H9 (cell line): ENCODE measurements around the gene BAG3. TPM values are rescaled to one million over a fixed set of nuclear protein-coding genes. Genes with fewer than 3 reads are reported as not detected.
"Not testable (repeated sequence)": the region's sequence is repeated elsewhere in the genome, so short reads cannot be mapped to it uniquely, and the experiment has no call there.

Source experiments
- DNase-seq: peaks from one replicate; pipeline ENCODE4 v3.0.0-alpha.2; 2017
- H2AFZ ChIP-seq: one replicate; pipeline ENCODE4 v1.6.1; 2013; ENCODE audit warnings: mild to moderate bottlenecking, low read length, control low read depth, moderate library complexity
- H2AK5ac ChIP-seq: 2 replicates; pipeline ENCODE4 v1.6.1; 2013; ENCODE audit warnings: low read length, control low read depth, mixed read lengths; ENCODE audit not compliant: insufficient read length
- H2BK120ac ChIP-seq: one replicate; pipeline ENCODE4 v1.6.1; 2013; ENCODE audit warnings: low read depth, mild to moderate bottlenecking, low read length, control low read depth, inconsistent platforms; ENCODE audit not compliant: poor library complexity, severe bottlenecking
- H2BK12ac ChIP-seq: 2 replicates; pipeline ENCODE4 v1.6.1; 2013; ENCODE audit warnings: low read length, control low read depth, mixed read lengths, low read depth; ENCODE audit not compliant: insufficient read length
- H2BK15ac ChIP-seq: 2 replicates; pipeline ENCODE4 v1.6.1; 2013; ENCODE audit warnings: low read depth, low read length, control low read depth
- H2BK20ac ChIP-seq: one replicate; pipeline ENCODE4 v1.6.1; 2013; ENCODE audit warnings: low read depth, mild to moderate bottlenecking, low read length, control low read depth, inconsistent platforms; ENCODE audit not compliant: poor library complexity, severe bottlenecking
- H2BK5ac ChIP-seq: 2 replicates; pipeline ENCODE4 v1.6.1; 2013; ENCODE audit warnings: low read length, control low read depth, mixed read lengths; ENCODE audit not compliant: insufficient read length
- H3K14ac ChIP-seq: 2 replicates; pipeline ENCODE4 v1.6.1; 2013; ENCODE audit warnings: low read length, control low read depth; ENCODE audit not compliant: insufficient read depth
- H3K18ac ChIP-seq: 2 replicates; pipeline ENCODE4 v1.6.1; 2013; ENCODE audit warnings: low read depth, mild to moderate bottlenecking, mixed read lengths, low read length, control low read depth; ENCODE audit not compliant: insufficient read length
- H3K23ac ChIP-seq: 2 replicates; pipeline ENCODE4 v1.6.1; 2013; ENCODE audit warnings: low read length, control low read depth, mixed read lengths, low read depth; ENCODE audit not compliant: insufficient read length
- H3K23me2 ChIP-seq: 2 replicates; pipeline ENCODE4 v1.6.1; 2013; ENCODE audit warnings: low read depth, mild to moderate bottlenecking, mixed read lengths, low read length, control low read depth; ENCODE audit not compliant: insufficient read length, poor library complexity, severe bottlenecking
- H3K27ac ChIP-seq: 2 replicates; pipeline ENCODE4 v1.5.1; 2013; ENCODE audit warnings: low read length, control low read depth, mixed read lengths, low read depth; ENCODE audit not compliant: insufficient read length
- H3K27me3 ChIP-seq: 2 replicates; pipeline ENCODE4 v1.6.1; 2013; ENCODE audit warnings: low read length, control low read depth, inconsistent platforms; ENCODE audit not compliant: insufficient read depth
- H3K4ac ChIP-seq: 2 replicates; pipeline ENCODE4 v1.6.1; 2013; ENCODE audit warnings: low read depth, mild to moderate bottlenecking, control low read depth, inconsistent platforms, low read length, moderate library complexity
- H3K4me1 ChIP-seq: 2 replicates; pipeline ENCODE4 v1.6.1; 2013; ENCODE audit warnings: low read length, control low read depth, inconsistent platforms; ENCODE audit not compliant: insufficient read depth
- H3K4me2 ChIP-seq: 2 replicates; pipeline ENCODE4 v1.6.1; 2013; ENCODE audit warnings: low read length, control low read depth, mixed read lengths; ENCODE audit not compliant: insufficient read length, insufficient read depth
- H3K56ac ChIP-seq: 2 replicates; pipeline ENCODE4 v1.6.1; 2013; ENCODE audit warnings: low read depth, mild to moderate bottlenecking, mixed read lengths, low read length, control low read depth; ENCODE audit not compliant: insufficient read length
- H3K79me1 ChIP-seq: 2 replicates; pipeline ENCODE4 v1.6.1; 2013; ENCODE audit warnings: low read depth, mild to moderate bottlenecking, moderate library complexity, low read length, control low read depth, inconsistent platforms; ENCODE audit not compliant: insufficient read depth, poor library complexity, severe bottlenecking
- H3K79me2 ChIP-seq: 2 replicates; pipeline ENCODE4 v1.6.1; 2013; ENCODE audit warnings: low read length, control low read depth, inconsistent platforms; ENCODE audit not compliant: insufficient read depth
- H3K9ac ChIP-seq: 2 replicates; pipeline ENCODE4 v1.6.1; 2013; ENCODE audit warnings: low read length, control low read depth, mixed read lengths; ENCODE audit not compliant: insufficient read length; ENCODE audit errors: extremely low read depth
- H3K9me3 ChIP-seq: one replicate; pipeline ENCODE4 v1.6.1; 2013; ENCODE audit warnings: low read depth, low read length, inconsistent platforms; ENCODE audit not compliant: control insufficient read depth
- H3T11ph ChIP-seq: one replicate; pipeline ENCODE4 v1.6.1; 2013; ENCODE audit warnings: mild to moderate bottlenecking, low read length, control low read depth, inconsistent platforms
- H4K20me1 ChIP-seq: one replicate; pipeline ENCODE4 v1.6.1; 2013; ENCODE audit not compliant: control insufficient read depth, insufficient read length, insufficient read depth
- H4K5ac ChIP-seq: 2 replicates; pipeline ENCODE4 v1.6.1; 2013; ENCODE audit warnings: low read depth, mild to moderate bottlenecking, mixed read lengths, low read length, control low read depth; ENCODE audit not compliant: insufficient read length
- H4K8ac ChIP-seq: replicated peaks from 2 replicates; pipeline ENCODE4 v1.6.1; 2013; ENCODE audit warnings: low read length, control low read depth, mixed read lengths, low read depth; ENCODE audit not compliant: insufficient read length
- H4K91ac ChIP-seq: 2 replicates; pipeline ENCODE4 v1.6.1; 2013; ENCODE audit warnings: low read depth, mild to moderate bottlenecking, moderate library complexity, mixed read lengths, low read length, control low read depth; ENCODE audit not compliant: insufficient read length
- H3K27ac Mint-ChIP-seq, 3 experiments: 2 replicates in 2 of 3; 3 replicates in 1 of 3; pipeline ENCODE4 v1.8.0; 2020 to 2021; ENCODE audit warnings: mixed read lengths in 3 of 3, mild to moderate bottlenecking in 1 of 3, moderate library complexity in 1 of 3
- H3K27me3 Mint-ChIP-seq: 2 replicates; pipeline ENCODE4 v1.8.0; 2021; ENCODE audit warnings: low read depth, mild to moderate bottlenecking, moderate library complexity, mixed read lengths
- H3K36me3 Mint-ChIP-seq, 3 experiments: 2 replicates in 2 of 3; 3 replicates in 1 of 3; pipeline ENCODE4 v1.8.0; 2020 to 2021; ENCODE audit warnings: low read depth in 3 of 3, mixed read lengths in 3 of 3; ENCODE audit not compliant: insufficient read depth in 1 of 3
- H3K4me1 Mint-ChIP-seq, 2 experiments: 2 replicates each; pipeline ENCODE4 v1.8.0; 2020; ENCODE audit warnings: mixed read lengths in 2 of 2
- H3K4me3 Mint-ChIP-seq, 2 experiments: 2 replicates in 1 of 2; 3 replicates in 1 of 2; pipeline ENCODE4 v1.8.0; 2020 to 2021; ENCODE audit warnings: mild to moderate bottlenecking in 2 of 2, mixed read lengths in 2 of 2, moderate library complexity in 1 of 2
- H3K9me3 Mint-ChIP-seq, 2 experiments: 2 replicates in 1 of 2; 3 replicates in 1 of 2; pipeline ENCODE4 v1.8.0; 2020; ENCODE audit warnings: mild to moderate bottlenecking in 2 of 2, mixed read lengths in 2 of 2, moderate library complexity in 1 of 2
- CTCF ChIP-seq: fragments of 200-600 bp; sonication (generic); conservative IDR thresholded peaks from 3 replicates; pipeline ENCODE4 v1.8.0; 2021; ENCODE audit warnings: antibody characterized with exemption, mild to moderate bottlenecking
- WGBS: extraction: QIAGEN DNeasy Blood & Tissue Kit; methylation state at CpG from one replicate; pipeline ENCODE4 v1.1.7; 2013; ENCODE audit warnings: missing lambda C conversion rate, low lambda C conversion rate, mixed read lengths; ENCODE audit not compliant: insufficient read length; ENCODE audit errors: extremely low coverage; 5-methylcytosine and 5-hydroxymethylcytosine counted together
- total RNA-seq: library from RNA; stranded (reverse); gene quantifications from 2 replicates; pipeline ENCODE4 v1.2.1, GENCODE V29; 2021

Gene BAG3
- total RNA-seq, 1 experiment from 2014 or later: 11.4 TPM

- Histone ChIP-seq H3K4me1 (no peaks in the 10 kb centered on the region), H2BK15ac (no peak overlapping the region), H2AK5ac (no peak overlapping the region), H4K20me1 (no peaks in the 10 kb centered on the region), H3K79me1 (no peaks in the 10 kb centered on the region), H3K9ac (no peak overlapping the region), H3K9me3 (no peaks in the 10 kb centered on the region), H3K79me2 (no peaks in the 10 kb centered on the region), H3T11ph (no peak overlapping the region), H3K27ac (no peak overlapping the region), H4K91ac (no peak overlapping the region), H3K27me3 (no peaks in the 10 kb centered on the region), H2AFZ (no peak overlapping the region), H3K23ac (no peak overlapping the region), H3K4me2 (no peak overlapping the region), H3K23me2 (no peaks in the 10 kb centered on the region), H2BK5ac (no peak overlapping the region), H3K4ac (no peak overlapping the region), H2BK120ac (no peak overlapping the region), H4K5ac (no peak overlapping the region), H3K14ac (no peak overlapping the region), H3K56ac (no peak overlapping the region), H4K8ac (no peak overlapping the region), H3K18ac (no peak overlapping the region), H2BK12ac (no peak overlapping the region), H2BK20ac (no peak overlapping the region)
- H3K27ac Mint-ChIP-seq: no peak overlapping the region
- no peak overlapping the region for H3K4me3 Mint-ChIP-seq
- no peak for TF ChIP-seq CTCF
- DNase-seq: no peak
- no peaks in the 10 kb centered on the region for H3K27me3 Mint-ChIP-seq
- H3K9me3 Mint-ChIP-seq: no peaks in the 10 kb centered on the region
- H3K36me3 Mint-ChIP-seq: no peaks in the 10 kb centered on the region
- no CpG with 5 or more reads among the region's 2 CpGs for WGBS
- H3K4me1 Mint-ChIP-seq: peaks cover 5 to 13% of the 10 kb centered on the region in 2 experiments; a peak in 2 of 4 replicates
These were observed 32.0 kb upstream of the BAG3 start for GRCh38 chr10:119619215-119619614.

- H2AK5ac ChIP-seq, H3K27me3 ChIP-seq, H2AFZ ChIP-seq, H3K4me1 ChIP-seq, H3K36me3 Mint-ChIP-seq, DNase-seq, H4K5ac ChIP-seq, H3K23ac ChIP-seq, H3K4me2 ChIP-seq, H3K4me3 Mint-ChIP-seq, H4K91ac ChIP-seq, H3K27ac ChIP-seq, H2BK120ac ChIP-seq, H3K9ac ChIP-seq, H3K14ac ChIP-seq, H3T11ph ChIP-seq, H3K23me2 ChIP-seq, H2BK20ac ChIP-seq, H3K27me3 Mint-ChIP-seq, H2BK12ac ChIP-seq, H2BK15ac ChIP-seq, H2BK5ac ChIP-seq, H4K8ac ChIP-seq, H3K56ac ChIP-seq, H3K79me2 ChIP-seq, H3K9me3 ChIP-seq, H3K18ac ChIP-seq, H3K79me1 ChIP-seq, H3K9me3 Mint-ChIP-seq, H4K20me1 ChIP-seq, H3K4ac ChIP-seq: not testable (repeated sequence)
- Mint-ChIP-seq H3K4me1 (peaks cover 5 to 13% of the 10 kb centered on the region in 2 experiments; a peak in 2 of 4 replicates), H3K27ac (0 out of 7 replicates have a peak overlapping the region, but pooled peaks of 1 of the 3 experiments have one; percentile 18)
- WGBS: no CpG with 5 or more reads among the region's 8 CpGs
These were observed 31.4 kb upstream of the BAG3 start for GRCh38 chr10:119619811-119620210.
